WTC11 (cell line): Measurements from ENCODE around the gene TBX4. TPM values are rescaled to one million over a fixed set of nuclear protein-coding genes. Genes with fewer than 3 reads are reported as not detected.

Experiments
- ATAC-seq: fragments of 200-7000 bp; cut with Tn5 transposase; 2 replicates; pipeline ENCODE4 v1.10.0; 2021; ENCODE audit warnings: mild to moderate bottlenecking, moderate library complexity
- CTCF ChIA-PET: fragments of 300-600 bp; sonication (Branson Sonifier 250); formaldehyde crosslinking; loops from one replicate; lab custom pipeline; 2021; ENCODE audit warnings: antibody characterized with exemption; lab: Charles Lee
- POLR2A ChIA-PET: fragments of 350-600 bp; sonication (Branson Sonifier 250); formaldehyde crosslinking; loops from one replicate; lab custom pipeline; 2021; ENCODE audit warnings: antibody characterized with exemption; lab: Charles Lee
- DNase-seq: peaks from one replicate; pipeline ENCODE4 v3.0.0; 2021; ENCODE audit warnings: low spot score
- H3K27ac Mint-ChIP-seq: 2 replicates; pipeline ENCODE4 v1.8.0; 2021; ENCODE audit warnings: mixed read lengths
- H3K27me3 Mint-ChIP-seq: 2 replicates; pipeline ENCODE4 v1.8.0; 2021; ENCODE audit warnings: low read depth, mild to moderate bottlenecking, moderate library complexity, mixed read lengths
- H3K36me3 Mint-ChIP-seq: 2 replicates; pipeline ENCODE4 v1.8.0; 2021; ENCODE audit warnings: mixed read lengths
- H3K4me1 Mint-ChIP-seq: 2 replicates; pipeline ENCODE4 v1.8.0; 2022; ENCODE audit warnings: mixed read lengths
- H3K4me3 Mint-ChIP-seq: 2 replicates; pipeline ENCODE4 v1.8.0; 2021; ENCODE audit warnings: mild to moderate bottlenecking, moderate library complexity, mixed read lengths
- H3K9me3 Mint-ChIP-seq: 2 replicates; pipeline ENCODE4 v1.8.0; 2021; ENCODE audit warnings: mixed read lengths
- CREB1 ChIP-seq: sonication (generic); formaldehyde crosslinking; IDR thresholded peaks from 2 replicates; pipeline ENCODE4 v1.8.0; 2023; ENCODE audit warnings: mild to moderate bottlenecking, missing genetic modification reagents
- CREM ChIP-seq: sonication (generic); formaldehyde crosslinking; IDR thresholded peaks from 2 replicates; pipeline ENCODE4 v1.8.1; 2022; ENCODE audit warnings: mild to moderate bottlenecking, missing genetic modification reagents, moderate library complexity
- KAT7 ChIP-seq: sonication (generic); formaldehyde crosslinking; IDR thresholded peaks from 2 replicates; pipeline ENCODE4 v1.8.1; 2023; ENCODE audit warnings: missing genetic modification reagents, mild to moderate bottlenecking, borderline replicate concordance
- NFE2L1 ChIP-seq: sonication (generic); formaldehyde crosslinking; IDR thresholded peaks from 2 replicates; pipeline ENCODE4 v1.8.1; 2023; ENCODE audit warnings: missing genetic modification reagents
- NR2C2 ChIP-seq: sonication (generic); formaldehyde crosslinking; IDR thresholded peaks from 2 replicates; pipeline ENCODE4 v1.8.0; 2022; ENCODE audit warnings: mild to moderate bottlenecking, missing genetic modification reagents
- OVOL2 ChIP-seq: fragments of 250-450 bp; sonication (Bioruptor Pico); IDR thresholded peaks from 2 replicates; pipeline ENCODE4 v1.9.0; 2021; ENCODE audit warnings: mild to moderate bottlenecking, borderline replicate concordance
- TCF7 ChIP-seq: sonication (generic); formaldehyde crosslinking; IDR thresholded peaks from 2 replicates; pipeline ENCODE4 v1.8.0; 2022; ENCODE audit warnings: mild to moderate bottlenecking, low read depth, missing genetic modification reagents, moderate library complexity
- TEAD1 ChIP-seq: sonication (generic); formaldehyde crosslinking; IDR thresholded peaks from 2 replicates; pipeline ENCODE4 v1.8.0; 2022; ENCODE audit warnings: mild to moderate bottlenecking, missing genetic modification reagents
- TP53 ChIP-seq: sonication (generic); formaldehyde crosslinking; IDR thresholded peaks from 2 replicates; pipeline ENCODE4 v1.8.1; 2023; ENCODE audit warnings: mild to moderate bottlenecking, missing genetic modification reagents
- ZNF219 ChIP-seq: sonication (generic); formaldehyde crosslinking; IDR thresholded peaks from 2 replicates; pipeline ENCODE4 v1.8.0; 2023; ENCODE audit warnings: missing genetic modification reagents, mild to moderate bottlenecking, borderline replicate concordance
- ZNF317 ChIP-seq: sonication (generic); formaldehyde crosslinking; IDR thresholded peaks from 2 replicates; pipeline ENCODE4 v1.8.1; 2023; ENCODE audit warnings: low read depth, mild to moderate bottlenecking, moderate library complexity, missing genetic modification reagents, borderline replicate concordance
- ZNF396 ChIP-seq: fragments of 250-450 bp; sonication (Bioruptor Pico); IDR thresholded peaks from 2 replicates; pipeline ENCODE4 v1.8.0; 2021; ENCODE audit warnings: mild to moderate bottlenecking, moderate library complexity, borderline replicate concordance
- total RNA-seq: library from RNA; stranded (reverse); gene quantifications from 3 replicates; pipeline ENCODE4 v1.2.3, GENCODE V29; 2021
- TF ChIP-seq, protein P1 (sequence below): sonication (generic); formaldehyde crosslinking; IDR thresholded peaks from 2 replicates; pipeline ENCODE4 v1.8.1; 2022; ENCODE audit warnings: mild to moderate bottlenecking, missing genetic modification reagents, moderate library complexity, borderline replicate concordance
- TF ChIP-seq, protein P2 (sequence below): sonication (generic); formaldehyde crosslinking; IDR thresholded peaks from 2 replicates; pipeline ENCODE4 v1.8.1; 2023; ENCODE audit warnings: mild to moderate bottlenecking, missing genetic modification reagents, borderline replicate concordance
- TF ChIP-seq, protein P3 (sequence below): sonication (generic); formaldehyde crosslinking; IDR thresholded peaks from 2 replicates; pipeline ENCODE4 v1.8.0; 2022; ENCODE audit warnings: mild to moderate bottlenecking, missing genetic modification reagents
- TF ChIP-seq, protein P4 (sequence below): sonication (generic); formaldehyde crosslinking; IDR thresholded peaks from 2 replicates; pipeline ENCODE4 v1.8.1; 2023; ENCODE audit warnings: mild to moderate bottlenecking, moderate library complexity, missing genetic modification reagents
- TF ChIP-seq, protein P5 (sequence below): sonication (generic); formaldehyde crosslinking; IDR thresholded peaks from 2 replicates; pipeline ENCODE4 v1.8.0; 2023; ENCODE audit warnings: missing genetic modification reagents
- TF ChIP-seq, protein P6 (sequence below): sonication (generic); formaldehyde crosslinking; conservative IDR thresholded peaks from 2 replicates; pipeline ENCODE4 v1.8.1; 2022; ENCODE audit warnings: mild to moderate bottlenecking, missing genetic modification reagents
- TF ChIP-seq, protein P7 (sequence below): sonication (generic); formaldehyde crosslinking; IDR thresholded peaks from 2 replicates; pipeline ENCODE4 v1.8.1; 2023; ENCODE audit warnings: mild to moderate bottlenecking, missing genetic modification reagents

The TBX4 gene
- total RNA-seq, 1 experiment from 2014 or later: not detected

DNA sequence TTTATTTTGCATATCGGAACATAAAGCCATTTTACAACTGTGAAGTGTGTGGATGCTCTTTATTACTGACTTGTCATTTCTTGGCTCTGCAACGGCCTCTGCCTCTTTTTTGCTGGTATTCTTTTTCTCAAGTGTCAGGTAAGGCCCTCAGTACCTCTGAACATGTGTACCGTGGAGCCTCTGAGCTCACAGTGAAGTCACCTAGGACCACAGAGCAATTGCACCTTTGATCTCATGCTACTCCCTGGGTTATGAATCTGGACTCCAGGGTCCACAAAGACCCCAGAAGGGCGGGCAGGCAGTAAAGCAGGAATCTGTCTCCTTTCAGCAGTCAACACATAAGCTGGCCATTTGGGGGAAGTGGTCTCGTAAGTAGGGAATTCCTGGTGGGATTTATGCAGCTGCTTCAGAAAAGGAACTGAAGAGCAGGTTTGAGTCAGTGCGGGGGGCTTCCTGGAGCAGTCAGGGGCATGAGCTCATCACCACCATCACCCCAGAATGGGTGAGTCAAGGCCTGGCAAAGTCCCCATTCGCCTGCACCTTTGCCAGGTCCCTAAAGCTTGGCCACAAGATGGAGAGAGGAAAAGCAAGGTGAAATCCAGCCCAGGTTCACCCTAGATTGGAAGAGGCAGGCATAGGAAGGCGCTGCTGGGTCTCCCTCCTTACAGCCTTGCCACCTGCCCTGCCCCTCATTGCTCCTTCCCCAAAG is 33.0 kb downstream of the TBX4 start:
- Mint-ChIP-seq H3K9me3 (no peaks in the 10 kb centered on the region), H3K27me3 (no peaks in the 10 kb centered on the region), H3K27ac (no peak overlapping the region), H3K4me1 (peaks cover 9% of the 10 kb centered on the region), H3K4me3 (no peak overlapping the region), H3K36me3 (no peaks in the 10 kb centered on the region)
- ChIA-PET POLR2A (no interaction called here), CTCF (interaction anchor here (1.3 to 2.0 kb wide), 2 partner anchors 15 to 33 kb away, joined by 3 to 6 read pairs; no protein-coding TSS in a partner anchor)
- no peak for TF ChIP-seq TP53
- TF ChIP-seq ZNF317: no peak
- TF ChIP-seq, protein P1, sequence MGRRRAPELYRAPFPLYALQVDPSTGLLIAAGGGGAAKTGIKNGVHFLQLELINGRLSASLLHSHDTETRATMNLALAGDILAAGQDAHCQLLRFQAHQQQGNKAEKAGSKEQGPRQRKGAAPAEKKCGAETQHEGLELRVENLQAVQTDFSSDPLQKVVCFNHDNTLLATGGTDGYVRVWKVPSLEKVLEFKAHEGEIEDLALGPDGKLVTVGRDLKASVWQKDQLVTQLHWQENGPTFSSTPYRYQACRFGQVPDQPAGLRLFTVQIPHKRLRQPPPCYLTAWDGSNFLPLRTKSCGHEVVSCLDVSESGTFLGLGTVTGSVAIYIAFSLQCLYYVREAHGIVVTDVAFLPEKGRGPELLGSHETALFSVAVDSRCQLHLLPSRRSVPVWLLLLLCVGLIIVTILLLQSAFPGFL (CRISPR knock-in tag): no peak
- no peak for TF ChIP-seq KAT7 (CRISPR knock-in tag)
- no peak for TF ChIP-seq CREM
- TF ChIP-seq ZNF396 (CRISPR knock-in tag): no peak
- TF ChIP-seq, protein P2, sequence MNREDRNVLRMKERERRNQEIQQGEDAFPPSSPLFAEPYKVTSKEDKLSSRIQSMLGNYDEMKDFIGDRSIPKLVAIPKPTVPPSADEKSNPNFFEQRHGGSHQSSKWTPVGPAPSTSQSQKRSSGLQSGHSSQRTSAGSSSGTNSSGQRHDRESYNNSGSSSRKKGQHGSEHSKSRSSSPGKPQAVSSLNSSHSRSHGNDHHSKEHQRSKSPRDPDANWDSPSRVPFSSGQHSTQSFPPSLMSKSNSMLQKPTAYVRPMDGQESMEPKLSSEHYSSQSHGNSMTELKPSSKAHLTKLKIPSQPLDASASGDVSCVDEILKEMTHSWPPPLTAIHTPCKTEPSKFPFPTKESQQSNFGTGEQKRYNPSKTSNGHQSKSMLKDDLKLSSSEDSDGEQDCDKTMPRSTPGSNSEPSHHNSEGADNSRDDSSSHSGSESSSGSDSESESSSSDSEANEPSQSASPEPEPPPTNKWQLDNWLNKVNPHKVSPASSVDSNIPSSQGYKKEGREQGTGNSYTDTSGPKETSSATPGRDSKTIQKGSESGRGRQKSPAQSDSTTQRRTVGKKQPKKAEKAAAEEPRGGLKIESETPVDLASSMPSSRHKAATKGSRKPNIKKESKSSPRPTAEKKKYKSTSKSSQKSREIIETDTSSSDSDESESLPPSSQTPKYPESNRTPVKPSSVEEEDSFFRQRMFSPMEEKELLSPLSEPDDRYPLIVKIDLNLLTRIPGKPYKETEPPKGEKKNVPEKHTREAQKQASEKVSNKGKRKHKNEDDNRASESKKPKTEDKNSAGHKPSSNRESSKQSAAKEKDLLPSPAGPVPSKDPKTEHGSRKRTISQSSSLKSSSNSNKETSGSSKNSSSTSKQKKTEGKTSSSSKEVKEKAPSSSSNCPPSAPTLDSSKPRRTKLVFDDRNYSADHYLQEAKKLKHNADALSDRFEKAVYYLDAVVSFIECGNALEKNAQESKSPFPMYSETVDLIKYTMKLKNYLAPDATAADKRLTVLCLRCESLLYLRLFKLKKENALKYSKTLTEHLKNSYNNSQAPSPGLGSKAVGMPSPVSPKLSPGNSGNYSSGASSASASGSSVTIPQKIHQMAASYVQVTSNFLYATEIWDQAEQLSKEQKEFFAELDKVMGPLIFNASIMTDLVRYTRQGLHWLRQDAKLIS (CRISPR knock-in tag): no peak
- no peak for TF ChIP-seq TEAD1 (CRISPR knock-in tag)
- ATAC-seq: no peak
- DNase-seq: no peak

DNA sequence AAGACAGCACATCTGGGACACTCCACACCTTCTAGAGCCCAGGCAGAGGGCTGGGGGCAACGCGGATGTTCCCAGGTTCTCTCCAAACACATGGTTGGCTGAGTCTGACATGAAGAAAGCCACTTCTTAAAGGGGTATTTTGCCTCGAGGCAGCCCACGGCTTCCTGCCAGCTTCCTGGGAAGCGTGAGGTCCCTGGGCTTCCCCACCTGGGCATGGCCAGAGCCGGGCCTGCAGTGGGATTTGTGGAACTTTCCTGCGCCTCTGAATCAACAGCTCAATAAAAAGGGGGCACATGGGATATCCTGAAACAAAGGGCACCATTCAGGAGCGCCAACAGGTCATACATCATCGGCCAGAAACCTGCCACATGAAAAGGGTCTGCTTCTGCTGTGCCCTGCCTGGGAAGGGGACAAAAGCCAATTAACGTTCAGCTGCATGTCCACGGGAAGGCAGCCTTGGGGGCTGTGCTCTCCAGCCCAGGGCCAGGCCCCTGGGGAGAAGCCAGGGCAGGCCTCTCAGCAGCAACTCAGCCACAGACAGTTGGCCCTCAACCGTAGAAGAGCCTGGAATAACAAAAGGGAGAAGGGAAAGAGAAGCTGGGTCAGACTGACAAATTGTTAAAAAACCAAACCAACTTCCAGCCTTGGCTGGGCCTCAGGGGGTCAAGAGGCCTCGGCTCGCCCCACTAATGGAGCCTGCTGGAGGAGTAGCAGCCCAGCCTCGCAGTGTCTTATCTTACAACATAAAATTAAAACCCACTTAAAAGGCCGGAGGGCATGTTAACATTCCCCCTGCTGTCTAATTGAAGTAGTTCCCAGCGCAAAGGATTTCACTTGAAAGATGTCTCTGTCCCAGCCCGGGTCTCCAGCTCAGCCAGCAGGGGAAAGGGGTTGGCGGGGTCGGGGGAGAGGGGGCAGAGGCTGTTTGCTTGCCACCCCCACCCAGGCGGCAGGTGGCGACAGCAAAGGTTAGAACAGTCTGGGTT is 34.2 kb downstream of the TBX4 start:
- peak; percentile 59 for ATAC-seq
- CTCF ChIA-PET: interaction anchor here (0.6 to 2.0 kb wide), 15 partner anchors 9 to 434 kb away, joined by 3 to 8 read pairs (median 3); no protein-coding TSS in a partner anchor
- Mint-ChIP-seq H3K27ac (peak overlapping the region; percentile 63; the same call in 1 of the 2 replicates), H3K36me3 (no peaks in the 10 kb centered on the region), H3K4me1 (peaks cover 9% of the 10 kb centered on the region), H3K9me3 (no peaks in the 10 kb centered on the region), H3K27me3 (no peaks in the 10 kb centered on the region), H3K4me3 (no peak overlapping the region)
- POLR2A ChIA-PET: interaction anchor here (0.5 kb wide), 1 partner anchor 14 kb away, joined by 3 read pairs; no protein-coding TSS in a partner anchor
- no peak for DNase-seq
- TF ChIP-seq OVOL2 (CRISPR knock-in tag): no peak
- no peak for TF ChIP-seq NR2C2 (CRISPR knock-in tag)
- TF ChIP-seq TCF7 (CRISPR knock-in tag): no peak
- no peak for TF ChIP-seq ZNF219 (CRISPR knock-in tag)
- TF ChIP-seq, protein P3, sequence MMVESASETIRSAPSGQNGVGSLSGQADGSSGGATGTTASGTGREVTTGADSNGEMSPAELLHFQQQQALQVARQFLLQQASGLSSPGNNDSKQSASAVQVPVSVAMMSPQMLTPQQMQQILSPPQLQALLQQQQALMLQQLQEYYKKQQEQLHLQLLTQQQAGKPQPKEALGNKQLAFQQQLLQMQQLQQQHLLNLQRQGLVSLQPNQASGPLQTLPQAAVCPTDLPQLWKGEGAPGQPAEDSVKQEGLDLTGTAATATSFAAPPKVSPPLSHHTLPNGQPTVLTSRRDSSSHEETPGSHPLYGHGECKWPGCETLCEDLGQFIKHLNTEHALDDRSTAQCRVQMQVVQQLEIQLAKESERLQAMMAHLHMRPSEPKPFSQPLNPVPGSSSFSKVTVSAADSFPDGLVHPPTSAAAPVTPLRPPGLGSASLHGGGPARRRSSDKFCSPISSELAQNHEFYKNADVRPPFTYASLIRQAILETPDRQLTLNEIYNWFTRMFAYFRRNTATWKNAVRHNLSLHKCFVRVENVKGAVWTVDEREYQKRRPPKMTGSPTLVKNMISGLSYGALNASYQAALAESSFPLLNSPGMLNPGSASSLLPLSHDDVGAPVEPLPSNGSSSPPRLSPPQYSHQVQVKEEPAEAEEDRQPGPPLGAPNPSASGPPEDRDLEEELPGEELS (CRISPR knock-in tag): no peak
- TF ChIP-seq, protein P4, sequence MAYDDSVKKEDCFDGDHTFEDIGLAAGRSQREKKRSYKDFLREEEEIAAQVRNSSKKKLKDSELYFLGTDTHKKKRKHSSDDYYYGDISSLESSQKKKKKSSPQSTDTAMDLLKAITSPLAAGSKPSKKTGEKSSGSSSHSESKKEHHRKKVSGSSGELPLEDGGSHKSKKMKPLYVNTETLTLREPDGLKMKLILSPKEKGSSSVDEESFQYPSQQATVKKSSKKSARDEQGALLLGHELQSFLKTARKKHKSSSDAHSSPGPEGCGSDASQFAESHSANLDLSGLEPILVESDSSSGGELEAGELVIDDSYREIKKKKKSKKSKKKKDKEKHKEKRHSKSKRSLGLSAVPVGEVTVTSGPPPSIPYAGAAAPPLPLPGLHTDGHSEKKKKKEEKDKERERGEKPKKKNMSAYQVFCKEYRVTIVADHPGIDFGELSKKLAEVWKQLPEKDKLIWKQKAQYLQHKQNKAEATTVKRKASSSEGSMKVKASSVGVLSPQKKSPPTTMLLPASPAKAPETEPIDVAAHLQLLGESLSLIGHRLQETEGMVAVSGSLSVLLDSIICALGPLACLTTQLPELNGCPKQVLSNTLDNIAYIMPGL: no peak
- TF ChIP-seq, protein P5, sequence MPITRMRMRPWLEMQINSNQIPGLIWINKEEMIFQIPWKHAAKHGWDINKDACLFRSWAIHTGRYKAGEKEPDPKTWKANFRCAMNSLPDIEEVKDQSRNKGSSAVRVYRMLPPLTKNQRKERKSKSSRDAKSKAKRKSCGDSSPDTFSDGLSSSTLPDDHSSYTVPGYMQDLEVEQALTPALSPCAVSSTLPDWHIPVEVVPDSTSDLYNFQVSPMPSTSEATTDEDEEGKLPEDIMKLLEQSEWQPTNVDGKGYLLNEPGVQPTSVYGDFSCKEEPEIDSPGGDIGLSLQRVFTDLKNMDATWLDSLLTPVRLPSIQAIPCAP (CRISPR knock-in tag): no peak
- TF ChIP-seq, protein P6, sequence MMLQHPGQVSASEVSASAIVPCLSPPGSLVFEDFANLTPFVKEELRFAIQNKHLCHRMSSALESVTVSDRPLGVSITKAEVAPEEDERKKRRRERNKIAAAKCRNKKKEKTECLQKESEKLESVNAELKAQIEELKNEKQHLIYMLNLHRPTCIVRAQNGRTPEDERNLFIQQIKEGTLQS: no peak
- TF ChIP-seq KAT7 (CRISPR knock-in tag): no peak
- TF ChIP-seq ZNF317: no peak
- no peak for TF ChIP-seq CREB1 (CRISPR knock-in tag)
- TF ChIP-seq, protein P7, sequence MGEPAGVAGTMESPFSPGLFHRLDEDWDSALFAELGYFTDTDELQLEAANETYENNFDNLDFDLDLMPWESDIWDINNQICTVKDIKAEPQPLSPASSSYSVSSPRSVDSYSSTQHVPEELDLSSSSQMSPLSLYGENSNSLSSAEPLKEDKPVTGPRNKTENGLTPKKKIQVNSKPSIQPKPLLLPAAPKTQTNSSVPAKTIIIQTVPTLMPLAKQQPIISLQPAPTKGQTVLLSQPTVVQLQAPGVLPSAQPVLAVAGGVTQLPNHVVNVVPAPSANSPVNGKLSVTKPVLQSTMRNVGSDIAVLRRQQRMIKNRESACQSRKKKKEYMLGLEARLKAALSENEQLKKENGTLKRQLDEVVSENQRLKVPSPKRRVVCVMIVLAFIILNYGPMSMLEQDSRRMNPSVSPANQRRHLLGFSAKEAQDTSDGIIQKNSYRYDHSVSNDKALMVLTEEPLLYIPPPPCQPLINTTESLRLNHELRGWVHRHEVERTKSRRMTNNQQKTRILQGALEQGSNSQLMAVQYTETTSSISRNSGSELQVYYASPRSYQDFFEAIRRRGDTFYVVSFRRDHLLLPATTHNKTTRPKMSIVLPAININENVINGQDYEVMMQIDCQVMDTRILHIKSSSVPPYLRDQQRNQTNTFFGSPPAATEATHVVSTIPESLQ (CRISPR knock-in tag): no peak
- no peak for TF ChIP-seq NFE2L1
